Endodermal cell (in vitro differentiated cells): Measurements from ENCODE around the gene FABP7. TPM values are rescaled to one million over a fixed set of nuclear protein-coding genes. Genes with fewer than 3 reads are reported as not detected.

Experiments used
- DNase-seq: peaks from one replicate; pipeline ENCODE4 v3.0.0-alpha.2; 2017
- H3K27ac ChIP-seq: 2 replicates; pipeline ENCODE4 v1.5.1; 2013; ENCODE audit warnings: mild to moderate bottlenecking, low read depth, low read length, moderate library complexity
- H3K27me3 ChIP-seq: 2 replicates; pipeline ENCODE4 v1.6.1; 2013; ENCODE audit warnings: mild to moderate bottlenecking, low read length, moderate library complexity; ENCODE audit not compliant: insufficient read depth, control insufficient read depth, poor library complexity, severe bottlenecking
- H3K36me3 ChIP-seq: 2 replicates; pipeline ENCODE4 v1.7.0; 2013; ENCODE audit warnings: mild to moderate bottlenecking, low read length, moderate library complexity; ENCODE audit not compliant: control insufficient read depth, insufficient read depth
- H3K4me1 ChIP-seq: one replicate; pipeline ENCODE4 v1.7.0; 2013; ENCODE audit warnings: low read length; ENCODE audit not compliant: control insufficient read depth, insufficient read depth
- H3K4me3 ChIP-seq: 2 replicates; pipeline ENCODE4 v1.5.1; 2013; ENCODE audit warnings: mild to moderate bottlenecking, low read length, moderate library complexity
- H3K9ac ChIP-seq: 2 replicates; pipeline ENCODE4 v1.6.1; 2013; ENCODE audit warnings: mild to moderate bottlenecking, low read length, moderate library complexity; ENCODE audit not compliant: poor library complexity, severe bottlenecking; ENCODE audit errors: extremely low read depth
- H3K9me3 ChIP-seq: 2 replicates; pipeline ENCODE4 v1.6.1; 2013; ENCODE audit warnings: mild to moderate bottlenecking, low read length, moderate library complexity; ENCODE audit not compliant: control insufficient read depth
- H3K27ac Mint-ChIP-seq: 2 replicates; pipeline ENCODE4 v1.8.0; 2020; ENCODE audit warnings: mixed read lengths
- H3K27me3 Mint-ChIP-seq: 2 replicates; pipeline ENCODE4 v1.8.0; 2021; ENCODE audit warnings: mild to moderate bottlenecking, mixed read lengths; ENCODE audit not compliant: insufficient read depth
- H3K36me3 Mint-ChIP-seq: 2 replicates; pipeline ENCODE4 v1.8.0; 2020; ENCODE audit warnings: low read depth, mixed read lengths
- H3K4me1 Mint-ChIP-seq: 2 replicates; pipeline ENCODE4 v1.8.0; 2020; ENCODE audit warnings: mixed read lengths
- H3K4me3 Mint-ChIP-seq: 2 replicates; pipeline ENCODE4 v1.8.0; 2020; ENCODE audit warnings: mild to moderate bottlenecking, moderate library complexity, mixed read lengths
- H3K9me3 Mint-ChIP-seq: 2 replicates; pipeline ENCODE4 v1.8.0; 2020; ENCODE audit warnings: mild to moderate bottlenecking, mixed read lengths
- CTCF ChIP-seq: fragments of 200-600 bp; sonication (generic); conservative IDR thresholded peaks from 2 replicates; pipeline ENCODE4 v1.5.0; 2021; ENCODE audit warnings: antibody characterized with exemption, mild to moderate bottlenecking
- WGBS, 2 experiments: methylation state at CpG; one replicate each; pipeline versions ENCODE4 v1.1.5 to v1.1.7; 2013; ENCODE audit warnings: missing lambda C conversion rate in 2 of 2, mixed read lengths in 1 of 2; ENCODE audit not compliant: insufficient coverage in 1 of 2, insufficient read length in 1 of 2; 5-methylcytosine and 5-hydroxymethylcytosine counted together
- total RNA-seq, 2 donors: library from RNA; stranded (reverse); fragmentation: NEBNext Ultra II Directional in 1 of 2; extraction: Animal tissue kit (Norgen Biotek cat#: 25700) in 1 of 2; gene quantifications; 2 replicates in 1 of 2; 3 replicates in 1 of 2; pipeline ENCODE4 v1.2.1, GENCODE V29; 2021

Gene FABP7
- total RNA-seq, 2 donors from 2014 or later = 2.7 to 3.4 TPM

- Mint-ChIP-seq H3K27me3 (no peaks in the 10 kb centered on the region), H3K4me3 (no peak overlapping the region), H3K36me3 (no peaks in the 10 kb centered on the region), H3K27ac (no peak overlapping the region), H3K9me3 (no peaks in the 10 kb centered on the region), H3K4me1 (peaks cover 13% of the 10 kb centered on the region)
- Histone ChIP-seq H3K27ac (no peak overlapping the region), H3K36me3 (no peaks in the 10 kb centered on the region), H3K4me1 (peaks cover 3% of the 10 kb centered on the region), H3K9me3 (no peaks in the 10 kb centered on the region), H3K4me3 (no peak overlapping the region), H3K27me3 (no peaks in the 10 kb centered on the region), H3K9ac (no peak overlapping the region)
- no peak for TF ChIP-seq CTCF
- no peak for DNase-seq
- 90 to 100% methylated on average over 1 of the region's 2 CpGs for WGBS, 2 experiments
These were observed 30.2 kb downstream of the FABP7 start for GRCh38 chr6:122809691-122810090.

- H3K36me3 ChIP-seq = no peaks in the 10 kb centered on the region
- Mint-ChIP-seq H3K36me3 (no peaks in the 10 kb centered on the region), H3K4me3 (no peak overlapping the region), H3K27me3 (no peaks in the 10 kb centered on the region), H3K27ac (no peak overlapping the region), H3K9me3 (no peaks in the 10 kb centered on the region), H3K4me1 (peaks cover 13% of the 10 kb centered on the region)
- no peaks in the 10 kb centered on the region for H3K9me3 ChIP-seq
- no peak overlapping the region for H3K27ac ChIP-seq
- H3K4me1 ChIP-seq = peaks cover 3% of the 10 kb centered on the region
- no peak overlapping the region for H3K4me3 ChIP-seq
- DNase-seq = no peak
- 79 to 83% methylated on average over 1 of the region's 1 CpG for WGBS, 2 experiments
- H3K27me3 ChIP-seq = no peaks in the 10 kb centered on the region
- H3K9ac ChIP-seq = no peak overlapping the region
- TF ChIP-seq CTCF = no peak
These were observed 30.7 kb downstream of the FABP7 start for GRCh38 chr6:122810189-122810588.

- H3K27me3 Mint-ChIP-seq = no peaks in the 10 kb centered on the region
- no peaks in the 10 kb centered on the region for H3K36me3 ChIP-seq
- H3K9ac ChIP-seq = no peak overlapping the region
- H3K4me3 Mint-ChIP-seq = no peak overlapping the region
- no peaks in the 10 kb centered on the region for H3K4me1 ChIP-seq
- no peaks in the 10 kb centered on the region for H3K9me3 ChIP-seq
- WGBS, 2 experiments = 59% methylated on average over 2 of the region's 2 CpGs; no CpG with 5 or more reads in 1 of the 2 experiments
- no peaks in the 10 kb centered on the region for H3K36me3 Mint-ChIP-seq
- TF ChIP-seq CTCF = no peak
- no peak overlapping the region for H3K27ac ChIP-seq
- no peak overlapping the region for H3K27ac Mint-ChIP-seq
- DNase-seq = no peak
- no peaks in the 10 kb centered on the region for H3K9me3 Mint-ChIP-seq
- H3K4me1 Mint-ChIP-seq = peaks cover 4% of the 10 kb centered on the region
- no peak overlapping the region for H3K4me3 ChIP-seq
- H3K27me3 ChIP-seq = no peaks in the 10 kb centered on the region
These were observed 37.8 kb downstream of the FABP7 start for GRCh38 chr6:122817358-122817757.
